SH-SY5Y (cell line): ENCODE data around the gene SUN3.

Experiments used
- GATA2 ChIP-seq: IDR thresholded peaks from 2 replicates; pipeline ENCODE4 v1.6.1; 2011; ENCODE audit warnings: mild to moderate bottlenecking, low read depth, low read length
- GATA3 ChIP-seq: IDR thresholded peaks from 2 replicates; pipeline ENCODE4 v1.6.1; 2011; ENCODE audit warnings: low read depth, mild to moderate bottlenecking, low read length, moderate library complexity

DNA sequence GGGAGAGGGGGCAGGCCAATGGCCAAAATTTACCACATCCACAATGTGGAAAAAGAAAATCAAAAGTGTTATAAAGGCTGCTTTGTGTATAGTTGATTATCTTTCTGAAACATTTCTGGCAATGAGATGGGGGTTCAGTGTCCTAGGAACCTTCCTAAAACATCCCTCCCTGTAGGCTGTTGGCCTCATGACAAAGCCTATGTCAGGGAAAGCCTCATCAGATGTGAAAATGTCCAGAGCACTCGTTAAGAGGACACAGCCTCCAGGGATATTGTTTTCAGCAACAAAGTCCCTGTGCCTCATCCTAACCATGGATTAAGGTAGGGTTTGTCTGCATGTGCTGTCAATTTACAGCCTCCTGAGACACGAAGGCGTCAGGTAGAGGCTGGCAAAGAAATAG is 17.0 kb downstream of the SUN3 start:
- TF ChIP-seq GATA2 (no peak), GATA3 (no peak)
